HEK293 (cell line): Measurements from ENCODE around the gene CSPG4.
A peak's percentile ranks its signal among the peaks of the same experiment; 100 is the strongest.

Experiments used
- BCL11A ChIP-seq: fragments of 450-650 bp; formaldehyde crosslinking; IDR thresholded peaks from 2 replicates; pipeline ENCODE4 v1.5.1; 2016; ENCODE audit warnings: low read depth, missing biosample characterization, missing genetic modification characterization
- KLF17 ChIP-seq: fragments of 450-650 bp; formaldehyde crosslinking; IDR thresholded peaks from 2 replicates; pipeline ENCODE4 v1.5.1; 2016; ENCODE audit warnings: missing biosample characterization, missing genetic modification characterization
- MYNN ChIP-seq: fragments of 450-650 bp; formaldehyde crosslinking; IDR thresholded peaks from 2 replicates; pipeline ENCODE4 v1.5.1; 2016; ENCODE audit warnings: missing biosample characterization, missing genetic modification characterization, borderline replicate concordance
- YY1 ChIP-seq: fragments of 450-650 bp; formaldehyde crosslinking; IDR thresholded peaks from 2 replicates; pipeline ENCODE4 v1.5.1; 2018; ENCODE audit warnings: missing biosample characterization, missing genetic modification characterization
- ZNF175 ChIP-seq: fragments of 450-650 bp; formaldehyde crosslinking; IDR thresholded peaks from 2 replicates; pipeline ENCODE4 v1.5.1; 2016; ENCODE audit warnings: missing biosample characterization, missing genetic modification characterization
- ZNF26 ChIP-seq: fragments of 450-650 bp; formaldehyde crosslinking; IDR thresholded peaks from 2 replicates; pipeline ENCODE4 v1.5.1; 2016; ENCODE audit warnings: missing biosample characterization, missing genetic modification characterization
- ZNF292 ChIP-seq: fragments of 450-650 bp; formaldehyde crosslinking; IDR thresholded peaks from 2 replicates; pipeline ENCODE4 v1.5.1; 2016; ENCODE audit warnings: low read depth, missing biosample characterization, missing genetic modification characterization, borderline replicate concordance
- TF ChIP-seq, protein P1 (sequence below): fragments of 450-650 bp; formaldehyde crosslinking; IDR thresholded peaks from 2 replicates; pipeline ENCODE4 v1.5.1; 2016; ENCODE audit warnings: missing biosample characterization, missing genetic modification characterization

DNA sequence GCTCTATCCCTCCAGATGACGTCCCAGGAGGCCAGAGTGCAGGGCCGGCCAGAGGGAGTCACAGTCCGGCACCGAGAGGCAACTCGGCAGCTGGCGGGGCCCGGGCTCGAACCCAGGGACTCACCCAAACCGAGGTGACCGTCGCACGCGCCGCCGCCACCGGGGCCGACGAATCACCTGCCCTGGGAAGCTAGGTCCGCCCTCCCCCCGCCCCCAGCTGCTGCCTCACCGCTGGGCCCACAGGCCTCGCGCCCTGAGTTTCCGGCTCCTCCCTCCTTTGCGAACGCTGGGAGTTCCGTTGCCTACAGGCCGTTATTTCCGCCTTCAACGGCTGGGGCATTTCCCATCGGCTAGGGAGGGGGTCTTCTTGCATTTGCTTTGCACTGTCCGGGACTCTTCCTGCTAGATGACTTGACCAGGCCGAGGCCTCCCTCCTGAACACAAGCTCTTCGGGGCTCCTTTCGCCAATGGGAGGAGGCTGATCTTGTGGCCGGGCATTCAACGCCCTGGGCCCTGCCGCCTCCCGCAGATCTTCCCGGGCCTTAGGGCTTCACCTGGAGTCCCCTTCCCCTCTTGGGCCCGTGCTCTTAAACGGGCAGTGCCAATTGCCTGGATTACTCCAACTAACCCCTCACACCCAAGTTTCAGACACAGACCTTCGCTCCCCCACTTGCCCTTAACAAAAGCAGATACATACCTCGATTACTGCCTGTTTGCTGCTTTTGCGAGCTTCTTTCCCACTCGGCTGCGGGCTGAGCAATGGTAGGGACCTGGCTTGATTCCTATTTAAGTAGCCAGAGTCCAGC is 86.9 kb downstream of the CSPG4 start, which contains the start of gene SNUPN:
- TF ChIP-seq, protein P1, sequence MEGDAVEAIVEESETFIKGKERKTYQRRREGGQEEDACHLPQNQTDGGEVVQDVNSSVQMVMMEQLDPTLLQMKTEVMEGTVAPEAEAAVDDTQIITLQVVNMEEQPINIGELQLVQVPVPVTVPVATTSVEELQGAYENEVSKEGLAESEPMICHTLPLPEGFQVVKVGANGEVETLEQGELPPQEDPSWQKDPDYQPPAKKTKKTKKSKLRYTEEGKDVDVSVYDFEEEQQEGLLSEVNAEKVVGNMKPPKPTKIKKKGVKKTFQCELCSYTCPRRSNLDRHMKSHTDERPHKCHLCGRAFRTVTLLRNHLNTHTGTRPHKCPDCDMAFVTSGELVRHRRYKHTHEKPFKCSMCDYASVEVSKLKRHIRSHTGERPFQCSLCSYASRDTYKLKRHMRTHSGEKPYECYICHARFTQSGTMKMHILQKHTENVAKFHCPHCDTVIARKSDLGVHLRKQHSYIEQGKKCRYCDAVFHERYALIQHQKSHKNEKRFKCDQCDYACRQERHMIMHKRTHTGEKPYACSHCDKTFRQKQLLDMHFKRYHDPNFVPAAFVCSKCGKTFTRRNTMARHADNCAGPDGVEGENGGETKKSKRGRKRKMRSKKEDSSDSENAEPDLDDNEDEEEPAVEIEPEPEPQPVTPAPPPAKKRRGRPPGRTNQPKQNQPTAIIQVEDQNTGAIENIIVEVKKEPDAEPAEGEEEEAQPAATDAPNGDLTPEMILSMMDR (tag by site-specific recombination), result peak; percentile 6; the same call in 1 of the 2 replicates
- TF ChIP-seq BCL11A (tag by site-specific recombination) (peak; percentile 94), ZNF292 (tag by site-specific recombination) (no peak), KLF17 (tag by site-specific recombination) (peak; percentile 92), ZNF26 (tag by site-specific recombination) (no peak), YY1 (tag by site-specific recombination) (0 out of 2 replicates have a peak, but pooled peaks have one; percentile 3), ZNF175 (tag by site-specific recombination) (no peak), MYNN (peak; percentile 57)
